KG1 (cell line): ENCODE measurements around the gene GOLGA6L10.

Experiments
- DNase-seq: peaks from one replicate; lab custom pipeline; 2025; lab: John Stamatoyannopoulos, UW

The GOLGA6L10 gene

DNA sequence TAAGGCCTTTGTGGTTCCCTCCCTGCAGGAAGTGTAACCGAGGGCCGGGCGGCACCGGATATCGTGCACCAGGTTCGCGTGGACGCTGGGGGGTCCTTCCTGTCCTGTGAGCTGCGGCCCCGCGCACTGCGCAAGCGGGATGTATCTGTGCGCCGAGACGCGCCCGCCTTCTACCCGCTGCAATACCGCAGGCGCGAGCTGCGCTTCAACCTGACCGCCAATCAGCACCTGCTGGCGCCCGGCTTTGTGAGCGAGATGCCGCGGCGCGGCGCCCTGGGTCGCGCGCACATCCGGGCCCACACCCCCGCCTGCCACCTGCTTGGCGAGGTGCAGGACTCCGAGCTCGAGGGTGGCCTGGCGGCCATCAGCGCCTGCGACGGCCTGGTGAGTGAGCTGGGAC lies 50.8 kb downstream of the GOLGA6L10 start:
- DNase-seq = no peak

DNA sequence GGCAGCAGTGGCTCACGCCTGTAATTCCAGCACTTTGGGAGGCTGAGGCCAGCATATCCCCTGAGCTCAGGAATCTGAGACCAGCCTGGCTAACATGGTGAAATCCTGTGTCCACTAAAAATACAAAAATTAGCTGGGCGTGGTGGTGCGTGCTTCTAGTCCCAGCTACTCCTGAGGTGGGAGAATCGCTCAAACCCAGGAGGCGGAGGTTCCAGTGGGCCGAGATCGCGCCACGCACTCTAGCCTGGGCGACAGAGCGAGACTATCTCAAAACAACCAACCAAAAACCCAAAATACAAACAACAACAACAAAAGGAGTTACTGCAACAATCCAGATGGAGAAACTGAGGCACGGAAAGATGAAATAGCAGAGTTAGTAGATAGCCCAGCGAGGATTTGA lies 51.2 kb downstream of the GOLGA6L10 start:
- no peak for DNase-seq

GRCh38 chr15:82297546-82297945 lies 51.7 kb downstream of the GOLGA6L10 start:
- DNase-seq = no peak

DNA sequence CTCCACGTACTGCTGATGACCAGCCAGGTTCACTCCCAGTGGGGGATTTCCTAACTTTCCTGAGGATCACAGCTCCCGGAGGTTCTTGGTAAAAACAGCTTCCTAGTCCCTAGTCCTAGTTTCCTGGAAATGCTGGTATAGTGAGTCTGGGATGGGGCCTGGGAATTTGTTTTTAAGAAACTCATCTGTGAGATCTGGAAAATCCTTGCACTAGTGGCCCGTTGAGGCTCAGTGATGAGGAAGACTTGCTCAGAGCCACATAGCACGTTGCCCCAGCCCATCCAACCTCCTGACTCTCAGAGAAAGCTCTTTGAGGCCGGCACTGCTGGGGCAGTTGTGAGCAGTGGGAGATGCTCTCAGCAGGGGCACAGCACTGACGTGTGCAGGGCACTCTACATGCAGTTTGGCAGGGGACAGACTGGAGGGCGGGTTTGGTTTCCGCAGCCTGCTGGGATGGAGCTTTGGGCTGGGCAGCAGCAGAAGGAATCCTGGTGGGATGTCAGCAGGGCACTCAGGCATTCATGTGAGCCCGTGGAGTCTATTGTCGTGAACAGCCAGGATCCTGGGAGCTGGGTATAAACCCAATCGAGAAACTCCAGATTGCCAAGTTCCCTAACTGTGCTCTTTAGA lies 55.1 kb downstream of the GOLGA6L10 start:
- DNase-seq = no peak

GRCh38 chr15:82292271-82292670 lies 57.0 kb downstream of the GOLGA6L10 start:
- no peak for DNase-seq
